Left ventricle myocardium inferior (tissue), 1 donor: ENCODE measurements around the gene ZNF75A. TPM values are rescaled to one million over a fixed set of nuclear protein-coding genes. Genes with fewer than 3 reads are reported as not detected.

Experiments used
- DNase-seq: peaks from one replicate; pipeline ENCODE4 v3.0.0-alpha.2; 2020
- H3K27ac ChIP-seq: fragments of 200-600 bp; replicated peaks from 2 replicates; pipeline ENCODE4 v1.8.0; 2021
- H3K27me3 ChIP-seq: fragments of 200-600 bp; 2 replicates; pipeline ENCODE4 v1.8.0; 2021; ENCODE audit warnings: low read depth
- H3K36me3 ChIP-seq: fragments of 200-600 bp; 2 replicates; pipeline ENCODE4 v1.8.0; 2021
- H3K4me1 ChIP-seq: fragments of 200-600 bp; 2 replicates; pipeline ENCODE4 v1.8.0; 2021
- H3K4me3 ChIP-seq: fragments of 200-600 bp; 2 replicates; pipeline ENCODE4 v1.8.0; 2021; ENCODE audit warnings: mild to moderate bottlenecking, moderate library complexity
- H3K9me3 ChIP-seq: fragments of 200-600 bp; replicated peaks from 2 replicates; pipeline ENCODE4 v1.8.0; 2021
- intact Hi-C: fragments of 100-400 bp; cut with micrococcal nuclease; formaldehyde crosslinking; loops from one replicate; pipeline ENCODE4 v1.11.0; 2022
- total RNA-seq: library from RNA; stranded (reverse); fragmentation: NEBNext Ultra II Directional; extraction: Animal tissue kit (Norgen Biotek cat#: 25700); gene quantifications from one replicate; pipeline ENCODE4 v1.2.1, GENCODE V29; 2021
- TF ChIP-seq, protein P1 (sequence below): fragments of 200-600 bp; IDR thresholded peaks from 2 replicates; pipeline ENCODE4 v1.8.0; 2021; ENCODE audit warnings: antibody characterized with exemption, mild to moderate bottlenecking, borderline replicate concordance
- donor health status: DM: no; HTN: yes; CAD: no; lungs with severe emphysema.

The ZNF75A gene
- total RNA-seq, 1 donor from 2014 or later: 19.2 TPM

DNA sequence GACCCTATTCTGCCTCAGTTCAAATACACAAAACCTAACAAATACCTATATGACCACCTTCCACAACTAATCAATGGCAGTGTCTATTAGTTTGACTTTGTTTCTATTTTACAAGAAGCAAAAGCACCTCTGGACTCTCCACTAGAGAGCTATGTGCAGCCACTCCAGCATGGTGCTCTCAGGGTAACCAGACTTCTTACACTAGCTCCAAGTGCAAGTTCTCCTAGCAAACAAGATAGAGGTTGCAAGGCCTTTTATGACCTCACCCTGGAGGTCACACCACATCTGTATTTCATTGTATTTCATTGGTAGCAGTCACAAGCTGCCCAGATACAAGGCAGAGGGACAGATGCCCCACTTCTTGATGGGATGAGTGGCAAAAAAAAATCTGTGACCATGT lies 30.4 kb upstream of the ZNF75A start:
- no peaks in the 10 kb centered on the region for H3K27me3 ChIP-seq
- H3K27ac ChIP-seq: no peak overlapping the region
- intact Hi-C loops: no loop called here
- TF ChIP-seq, protein P1, sequence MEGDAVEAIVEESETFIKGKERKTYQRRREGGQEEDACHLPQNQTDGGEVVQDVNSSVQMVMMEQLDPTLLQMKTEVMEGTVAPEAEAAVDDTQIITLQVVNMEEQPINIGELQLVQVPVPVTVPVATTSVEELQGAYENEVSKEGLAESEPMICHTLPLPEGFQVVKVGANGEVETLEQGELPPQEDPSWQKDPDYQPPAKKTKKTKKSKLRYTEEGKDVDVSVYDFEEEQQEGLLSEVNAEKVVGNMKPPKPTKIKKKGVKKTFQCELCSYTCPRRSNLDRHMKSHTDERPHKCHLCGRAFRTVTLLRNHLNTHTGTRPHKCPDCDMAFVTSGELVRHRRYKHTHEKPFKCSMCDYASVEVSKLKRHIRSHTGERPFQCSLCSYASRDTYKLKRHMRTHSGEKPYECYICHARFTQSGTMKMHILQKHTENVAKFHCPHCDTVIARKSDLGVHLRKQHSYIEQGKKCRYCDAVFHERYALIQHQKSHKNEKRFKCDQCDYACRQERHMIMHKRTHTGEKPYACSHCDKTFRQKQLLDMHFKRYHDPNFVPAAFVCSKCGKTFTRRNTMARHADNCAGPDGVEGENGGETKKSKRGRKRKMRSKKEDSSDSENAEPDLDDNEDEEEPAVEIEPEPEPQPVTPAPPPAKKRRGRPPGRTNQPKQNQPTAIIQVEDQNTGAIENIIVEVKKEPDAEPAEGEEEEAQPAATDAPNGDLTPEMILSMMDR: no peak
- no peaks in the 10 kb centered on the region for H3K36me3 ChIP-seq
- no peaks in the 10 kb centered on the region for H3K4me1 ChIP-seq
- peaks cover 57% of the 10 kb centered on the region for H3K9me3 ChIP-seq
- no peak for DNase-seq
- no peak overlapping the region for H3K4me3 ChIP-seq

DNA sequence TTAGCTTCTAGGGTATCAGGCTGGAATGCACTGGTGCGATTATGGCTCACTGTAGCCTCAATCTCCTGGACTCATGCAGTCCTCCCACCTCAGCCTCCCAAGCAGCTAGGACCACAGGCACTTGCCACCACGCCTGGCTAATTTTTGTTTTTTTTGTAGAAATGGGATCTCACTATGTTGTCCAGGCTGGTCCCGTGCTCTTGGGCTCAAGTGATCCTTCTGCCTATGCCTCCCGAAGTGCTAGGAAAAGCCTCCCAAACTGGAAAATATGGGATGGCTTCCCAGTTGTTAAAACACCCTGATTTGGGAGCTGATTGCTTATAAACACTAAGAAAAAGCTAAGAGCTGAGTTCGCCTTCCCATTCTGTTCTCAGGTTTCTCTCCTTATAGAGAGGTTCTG lies 28.6 kb upstream of the ZNF75A start:
- TF ChIP-seq, protein P1: no peak
- H3K27ac ChIP-seq: no peak overlapping the region

DNA sequence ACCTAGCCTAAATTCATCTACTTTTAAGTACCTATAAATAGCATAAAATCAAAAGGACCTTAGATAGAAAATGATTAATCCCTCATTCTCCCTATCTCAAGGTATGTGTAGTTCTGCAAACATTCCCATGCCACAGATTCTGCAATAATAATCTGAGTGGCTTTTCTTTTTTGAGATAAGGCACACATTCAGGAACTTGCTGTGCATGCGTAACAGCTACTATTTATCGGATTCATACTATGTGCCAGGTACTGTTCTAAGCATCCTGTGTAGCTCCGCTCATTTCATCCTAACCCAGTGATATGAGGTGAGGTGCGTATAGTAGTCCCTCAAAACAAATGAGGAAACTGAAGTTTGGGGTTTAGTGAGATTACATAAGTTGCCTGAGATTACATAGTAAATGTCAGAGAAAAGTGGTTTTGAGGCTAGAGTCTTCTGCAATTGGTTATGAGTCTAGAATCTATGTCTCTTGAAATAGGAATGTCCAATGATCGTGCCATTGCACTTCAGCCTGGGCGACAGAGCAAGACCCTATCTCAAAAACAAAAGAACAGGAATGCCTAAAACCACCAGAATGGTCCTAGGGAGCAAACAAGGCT lies 24.0 kb upstream of the ZNF75A start:
- H3K9me3 ChIP-seq: peaks cover 18% of the 10 kb centered on the region
- H3K4me3 ChIP-seq: no peak overlapping the region
- peaks cover 15% of the 10 kb centered on the region for H3K36me3 ChIP-seq
- TF ChIP-seq, protein P1: no peak
- H3K4me1 ChIP-seq: peaks cover 46% of the 10 kb centered on the region
- no peaks in the 10 kb centered on the region for H3K27me3 ChIP-seq
- DNase-seq: no peak
- intact Hi-C loops: no loop called here
- H3K27ac ChIP-seq: no peak overlapping the region

More for the DNA sequence above, 28.6 kb upstream of the ZNF75A start:
- H3K9me3 ChIP-seq: peaks cover 42% of the 10 kb centered on the region
- H3K36me3 ChIP-seq: no peaks in the 10 kb centered on the region
- no peak for DNase-seq
- H3K27me3 ChIP-seq: no peaks in the 10 kb centered on the region
- no peak overlapping the region for H3K4me3 ChIP-seq
- H3K4me1 ChIP-seq: peaks cover 2% of the 10 kb centered on the region
- intact Hi-C loops: no loop called here

DNA sequence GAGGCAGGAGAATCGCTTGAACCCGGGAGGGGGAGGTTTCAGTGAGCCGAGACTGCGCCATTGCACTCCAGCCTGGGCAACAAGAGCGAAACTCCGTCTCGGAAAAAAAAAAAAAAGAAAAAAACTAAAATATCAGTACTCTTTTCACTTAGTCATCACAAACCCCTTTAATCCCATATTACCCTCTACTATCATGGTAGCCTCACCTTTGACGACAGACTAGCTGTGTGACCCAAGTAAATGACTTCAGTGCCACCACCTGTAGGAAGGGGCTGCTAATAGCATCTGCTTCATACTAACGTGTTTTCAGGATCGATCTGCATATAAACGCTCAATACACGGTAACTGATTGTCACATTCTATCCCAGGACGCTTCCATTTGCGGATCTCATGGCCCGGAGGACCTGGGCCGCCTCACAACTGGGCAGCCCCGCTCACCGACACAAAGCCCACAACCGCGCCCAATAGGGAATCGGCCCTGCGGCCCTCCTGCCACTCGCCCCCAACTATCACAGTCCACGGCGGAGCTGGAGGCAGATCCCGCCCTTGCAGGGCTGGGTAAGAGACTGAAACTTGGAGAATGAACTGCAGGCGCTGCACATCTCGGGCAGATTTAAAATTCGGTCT lies 23.1 kb upstream of the ZNF75A start:
- Histone ChIP-seq H3K9me3 (peaks cover 25% of the 10 kb centered on the region), H3K4me3 (peak overlapping the region; percentile 93), H3K4me1 (peaks cover 48% of the 10 kb centered on the region), H3K36me3 (peaks cover 24% of the 10 kb centered on the region), H3K27me3 (no peaks in the 10 kb centered on the region), H3K27ac (peak overlapping the region; percentile 100)
- no peak for DNase-seq
- intact Hi-C loops: no loop called here
- TF ChIP-seq, protein P1: no peak

DNA sequence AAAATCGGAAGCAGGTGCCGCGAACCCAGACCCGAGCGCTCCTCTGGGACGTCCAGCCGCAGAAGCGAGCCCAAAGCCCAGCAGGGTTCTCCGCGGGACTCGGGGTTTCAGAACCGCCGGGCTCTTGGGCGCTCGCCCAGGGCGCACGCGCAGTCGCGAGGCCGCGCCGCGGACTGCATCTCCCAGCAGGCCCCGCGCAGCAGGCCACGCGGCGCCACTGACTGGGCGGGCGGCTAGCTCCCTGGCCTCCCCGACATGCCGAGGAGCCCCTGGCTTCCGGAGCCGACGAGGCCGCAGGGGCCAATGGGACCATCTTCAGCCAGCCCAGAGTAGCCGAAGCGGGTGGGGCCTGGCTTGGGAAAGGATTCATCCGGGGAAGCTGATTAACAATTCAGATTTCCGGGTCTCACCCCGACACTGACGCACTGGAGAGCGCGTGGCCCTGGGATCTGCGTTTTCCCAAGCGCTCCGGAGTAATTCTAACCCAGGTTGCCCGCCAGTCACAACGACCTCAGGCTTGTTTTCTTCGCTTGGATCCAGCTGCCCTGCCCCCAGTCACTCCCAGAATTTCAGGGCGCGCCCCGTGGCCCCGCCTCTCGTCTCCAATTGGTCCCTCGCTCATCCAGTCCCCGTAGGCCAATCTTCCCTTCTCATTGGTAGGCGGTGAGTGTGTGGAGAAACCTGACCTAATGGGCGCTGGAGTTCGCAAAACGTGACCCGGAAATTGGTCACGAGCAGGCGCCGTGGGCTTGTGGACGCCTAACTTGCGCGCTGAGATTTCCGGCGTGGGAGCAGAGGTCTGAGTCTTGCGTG lies 22.4 kb upstream of the ZNF75A start, which contains the start of gene ZNF263:
TSS of gene ZNF263 (plus strand) at position 762 of the 813 bp plus-strand sequence. CDS start 328 bp downstream, outside the sequence.
- Histone ChIP-seq H3K27me3 (no peaks in the 10 kb centered on the region), H3K36me3 (peaks cover 32% of the 10 kb centered on the region), H3K9me3 (peaks cover 32% of the 10 kb centered on the region), H3K27ac (peak within 1 kb of the TSS; percentile 100), H3K4me3 (peak within 1 kb of the TSS; percentile 93), H3K4me1 (peaks cover 48% of the 10 kb centered on the region)
- TF ChIP-seq, protein P1: no peak
- DNase-seq: peak; percentile 96
- intact Hi-C loops: no loop called here
